ENCODE results near the gene GCNT2. TPM values are rescaled to one million over a fixed set of nuclear protein-coding genes. Genes with fewer than 3 reads are reported as not detected.
A peak's percentile ranks its signal among the peaks of the same experiment; 100 is the strongest.
"Not testable (repeated sequence)": the region's sequence is repeated elsewhere in the genome, so short reads cannot be mapped to it uniquely, and the experiment has no call there.

GCNT2 gene
- total RNA-seq, 2 donors from 2014 or later = 0.82 to 5.0 TPM

DNA sequence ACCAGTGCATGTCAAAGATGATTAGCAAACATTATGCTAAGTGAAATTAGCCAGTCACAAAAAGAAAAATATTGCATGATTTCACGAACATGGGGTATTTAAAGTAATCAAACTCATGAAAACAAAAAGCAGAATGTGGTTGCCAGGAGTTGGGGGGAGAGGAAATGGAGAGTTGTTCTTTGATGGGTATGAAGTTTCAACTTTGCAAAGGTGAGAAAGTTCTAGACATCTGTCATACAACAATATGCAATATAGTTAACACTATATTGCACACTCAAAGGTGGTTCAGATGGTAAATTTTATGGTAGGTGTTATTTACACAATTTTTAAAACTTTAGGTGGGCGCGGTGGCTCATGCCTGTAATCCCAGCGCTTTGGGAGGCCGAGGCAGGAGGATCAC lies 13.4 kb upstream of the GCNT2 start:
- DNase-seq (ENCODE audit: low spot score in 2 of 2) = no peak
- Mint-ChIP-seq H3K27ac (no peak overlapping the region), H3K36me3 (no peaks in the 10 kb centered on the region), H3K9me3 (no peaks in the 10 kb centered on the region)
- ATAC-seq = no peak

DNA sequence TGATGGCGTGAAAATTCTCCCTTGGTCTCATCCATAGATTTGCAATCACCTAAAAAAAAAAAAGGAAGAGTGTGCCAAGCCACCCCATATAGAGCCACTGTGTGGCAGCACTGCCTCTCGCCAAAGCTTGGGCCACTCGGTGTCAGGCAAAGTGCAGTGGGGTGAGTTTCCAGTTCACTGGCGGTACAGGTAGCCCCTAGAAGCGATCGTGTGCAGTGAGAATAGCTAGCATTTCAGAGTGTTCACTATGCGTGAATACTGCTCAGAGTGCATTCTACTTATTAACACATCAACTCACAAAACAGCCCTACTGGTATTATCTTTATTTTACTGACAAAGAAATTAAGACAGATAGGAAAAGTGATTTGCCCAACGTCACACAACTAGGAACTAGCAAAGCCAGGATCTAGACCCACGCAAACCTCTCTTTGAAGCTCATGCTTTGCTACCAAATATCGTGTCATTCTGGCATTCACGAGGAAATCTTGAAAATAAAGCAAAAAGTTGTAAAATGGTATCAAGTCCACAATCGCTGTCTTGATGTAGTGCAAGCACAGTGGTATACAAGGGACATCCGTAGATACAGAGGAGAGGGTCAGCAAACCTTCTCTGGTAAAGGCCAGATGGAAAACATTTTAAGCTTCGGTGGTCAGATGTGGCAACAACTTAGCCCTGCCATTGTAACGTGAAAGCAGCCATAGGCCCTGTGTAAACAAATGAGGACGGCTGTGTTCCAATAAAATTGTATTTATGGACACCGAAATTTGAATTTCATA lies 10.4 kb upstream of the GCNT2 start:
- DNase-seq (ENCODE audit: low spot score in 2 of 2) (peak in 1 of 2 donors; percentile 50), ATAC-seq (peak; percentile 88 to 94)
- Mint-ChIP-seq H3K27ac (peak overlapping the region in 1 of 2 donors; percentile 44), H3K9me3 (no peaks in the 10 kb centered on the region), H3K36me3 (no peaks in the 10 kb centered on the region)

DNA sequence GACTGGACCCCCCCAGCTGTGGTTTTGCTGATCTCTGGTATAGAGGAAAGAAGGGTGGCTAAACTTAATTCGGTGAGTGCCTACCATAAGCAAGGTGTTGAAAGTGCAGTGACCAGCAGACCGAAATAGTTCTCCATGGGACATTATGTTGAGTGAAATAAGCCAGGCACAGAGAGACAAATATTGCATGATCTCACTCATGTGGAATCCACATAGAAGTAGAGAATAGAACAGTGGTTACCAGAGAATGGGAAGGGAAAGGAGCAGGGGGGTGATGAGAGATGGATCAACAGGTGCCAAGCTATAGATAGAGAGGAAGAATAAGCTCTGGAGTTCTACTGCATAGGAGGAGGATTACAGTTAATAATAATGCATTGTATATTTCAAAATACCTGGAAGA lies 9.7 kb upstream of the GCNT2 start:
- H3K27ac Mint-ChIP-seq = no peak overlapping the region
- DNase-seq (ENCODE audit: low spot score in 2 of 2) (no peak), ATAC-seq (no peak)
- no peaks in the 10 kb centered on the region for H3K36me3 Mint-ChIP-seq
- no peaks in the 10 kb centered on the region for H3K9me3 Mint-ChIP-seq

- ATAC-seq (no peak), DNase-seq (ENCODE audit: low spot score in 2 of 2) (no peak)
- H3K9me3 Mint-ChIP-seq = no peaks in the 10 kb centered on the region
- H3K27ac Mint-ChIP-seq = no peak overlapping the region
- no peaks in the 10 kb centered on the region for H3K36me3 Mint-ChIP-seq
These were observed 7.6 kb upstream of the GCNT2 start for GRCh38 chr6:10513544-10513943.

DNA sequence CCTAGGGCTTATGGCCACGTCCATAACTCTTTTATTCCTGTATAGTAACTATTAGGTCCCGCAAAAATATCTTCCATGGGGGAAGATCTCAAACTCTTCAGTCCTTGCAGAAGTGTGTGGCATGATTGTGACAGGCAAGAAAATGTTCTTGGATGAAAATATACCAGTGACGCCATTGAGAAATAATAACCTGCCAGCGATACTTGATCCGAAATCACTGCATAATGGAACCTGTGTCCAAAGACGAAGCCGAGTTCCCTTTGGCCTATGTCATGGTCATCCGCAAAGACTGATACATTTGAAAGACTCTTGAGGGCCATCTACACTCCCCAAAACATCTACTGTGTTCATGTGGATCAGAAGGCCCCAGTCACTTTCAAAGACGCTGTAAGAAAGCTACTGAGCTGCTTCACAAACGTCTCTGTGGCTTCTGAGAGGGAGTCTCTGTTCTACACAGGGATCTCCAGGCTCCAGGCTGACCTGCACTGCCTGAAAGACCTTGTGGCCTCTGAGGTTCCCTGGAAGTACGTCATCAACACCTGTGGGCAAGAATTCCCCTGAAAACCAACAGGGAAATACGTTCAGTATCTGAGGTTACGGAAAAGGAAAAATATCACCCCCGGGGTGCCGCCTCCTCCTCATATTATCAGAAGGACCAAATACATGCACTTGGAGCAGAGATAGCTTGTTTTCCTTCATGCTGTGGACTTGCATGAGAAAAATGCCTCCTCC lies 6.9 kb upstream of the GCNT2 start:
- ATAC-seq = no peak
- no peak overlapping the region for H3K27ac Mint-ChIP-seq
- H3K36me3 Mint-ChIP-seq = no peaks in the 10 kb centered on the region
- DNase-seq (ENCODE audit: low spot score in 2 of 2) = no peak
- no peaks in the 10 kb centered on the region for H3K9me3 Mint-ChIP-seq

DNA sequence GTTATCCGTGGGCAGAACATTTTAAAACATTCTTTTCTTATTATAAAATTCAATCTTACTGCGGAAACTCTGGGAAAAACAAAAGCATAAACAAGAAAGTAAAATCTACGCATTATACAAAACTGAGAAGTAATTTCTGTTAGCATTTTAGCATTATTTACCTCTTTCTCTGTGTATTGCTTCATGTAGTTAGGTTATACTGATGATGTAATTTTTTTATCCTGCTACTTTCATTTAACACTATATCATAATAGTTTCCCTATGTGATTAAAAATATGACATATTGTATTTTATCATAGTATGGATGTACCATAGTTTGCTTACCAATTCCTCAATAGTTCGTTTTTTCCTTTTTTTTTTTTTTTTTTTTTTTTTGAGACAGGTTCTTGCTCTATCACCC lies 4.2 kb upstream of the GCNT2 start:
- no peaks in the 10 kb centered on the region for H3K36me3 Mint-ChIP-seq
- ATAC-seq = no peak
- no peaks in the 10 kb centered on the region for H3K9me3 Mint-ChIP-seq
- DNase-seq (ENCODE audit: low spot score in 2 of 2) = no peak
- H3K27ac Mint-ChIP-seq = no peak overlapping the region

GRCh38 chr6:10518557-10519407 lies 2.4 kb upstream of the GCNT2 start:
- DNase-seq (ENCODE audit: low spot score in 2 of 2) (no peak), ATAC-seq (no peak)
- no peaks in the 10 kb centered on the region for H3K36me3 Mint-ChIP-seq
- H3K9me3 Mint-ChIP-seq = no peaks in the 10 kb centered on the region
- peak overlapping the region in 1 of 2 donors; percentile 72 for H3K27ac Mint-ChIP-seq

GRCh38 chr6:10519408-10519697 lies 1.8 kb upstream of the GCNT2 start:
- not testable (repeated sequence) for H3K9me3 Mint-ChIP-seq; DNase-seq (ENCODE audit: low spot score in 2 of 2); ATAC-seq; H3K36me3 Mint-ChIP-seq
- H3K27ac Mint-ChIP-seq = peak overlapping the region in 1 of 2 donors; percentile 72

GRCh38 chr6:10520468-10520867 lies 683 bp upstream of the GCNT2 start:
- Mint-ChIP-seq H3K9me3 (no peaks in the 10 kb centered on the region), H3K36me3 (no peaks in the 10 kb centered on the region), H3K27ac (no peak overlapping the region)
- DNase-seq (ENCODE audit: low spot score in 2 of 2) (no peak), ATAC-seq (no peak)

DNA sequence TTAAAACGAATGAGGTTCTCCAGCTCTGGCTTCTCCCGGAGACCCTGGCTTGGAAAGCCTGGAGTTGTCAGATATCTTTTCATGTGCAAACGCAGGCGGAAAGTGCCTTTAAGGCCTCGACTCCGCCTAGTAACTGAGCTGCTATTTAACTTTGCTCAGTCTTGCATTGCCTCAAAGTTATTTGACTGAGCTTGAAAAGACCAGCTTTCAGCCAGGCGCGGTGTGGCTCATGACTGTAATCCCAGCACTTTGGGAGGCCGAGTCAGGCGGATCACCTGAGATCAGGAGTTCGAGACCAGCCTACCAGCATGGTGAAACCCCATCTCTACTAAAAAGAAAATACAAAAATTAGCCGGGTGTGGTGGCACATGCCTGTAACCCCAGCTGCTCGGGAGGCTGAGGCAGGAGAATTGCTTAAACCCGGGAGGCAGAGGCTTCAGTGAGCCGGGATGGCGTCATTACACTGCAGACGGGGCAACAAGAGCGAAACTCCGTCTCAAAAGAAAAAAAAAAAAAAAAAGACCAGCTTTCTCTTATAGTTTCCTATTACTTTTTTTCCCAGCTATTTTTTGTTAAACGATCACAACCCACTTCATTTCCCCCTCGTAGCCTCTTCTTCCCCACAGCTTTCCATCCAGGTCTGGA lies 1.9 kb downstream of the GCNT2 start:
- H3K36me3 Mint-ChIP-seq = no peaks in the 10 kb centered on the region
- H3K27ac Mint-ChIP-seq = no peak overlapping the region
- H3K9me3 Mint-ChIP-seq = no peaks in the 10 kb centered on the region
- ATAC-seq (no peak), DNase-seq (ENCODE audit: low spot score in 2 of 2) (no peak)

- DNase-seq (ENCODE audit: low spot score in 2 of 2) (no peak), ATAC-seq (no peak)
- no peaks in the 10 kb centered on the region for H3K9me3 Mint-ChIP-seq
- H3K36me3 Mint-ChIP-seq = peaks cover 0 to 1% of the 10 kb centered on the region in 2 donors
- no peak overlapping the region for H3K27ac Mint-ChIP-seq
These were observed 5.0 kb downstream of the GCNT2 start for GRCh38 chr6:10526156-10526555.

DNA sequence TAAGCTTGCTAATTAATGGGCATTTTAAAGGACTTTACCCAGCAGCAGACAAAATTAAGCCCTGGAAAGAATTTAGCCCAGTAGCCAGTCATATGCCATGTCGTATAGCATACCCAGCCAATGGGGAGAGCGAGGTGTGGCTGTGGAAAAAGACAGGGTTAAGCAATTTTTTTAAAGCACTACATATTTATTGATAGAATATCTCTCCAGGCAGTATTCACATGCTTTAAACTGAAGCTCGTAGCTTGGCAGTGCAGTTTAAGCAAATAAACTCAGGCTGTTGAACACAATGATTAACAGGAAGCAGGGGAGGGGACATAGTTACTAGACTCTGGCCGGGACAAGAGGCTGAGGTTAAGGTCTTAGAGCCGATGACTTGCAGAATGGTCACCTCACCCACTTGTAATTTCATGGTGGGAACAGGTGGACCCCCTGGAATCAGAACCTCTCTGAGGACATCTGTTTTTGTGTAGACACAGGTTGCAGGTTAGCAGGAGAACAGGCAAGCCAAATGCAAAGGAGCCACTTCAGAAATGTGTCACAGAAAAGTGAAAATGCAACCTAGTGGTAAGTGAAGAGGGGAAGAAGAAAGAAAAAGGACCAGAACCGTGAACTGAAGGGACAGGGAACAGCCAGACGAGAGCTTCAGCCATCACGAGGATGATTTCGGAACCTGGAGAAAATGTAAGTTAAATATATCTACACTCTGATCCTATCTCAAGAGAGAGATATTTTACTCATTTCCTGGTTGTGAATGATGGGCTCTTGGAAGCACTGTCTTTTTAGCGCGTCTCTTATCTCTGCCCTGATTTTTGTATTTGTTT lies 7.2 kb downstream of the GCNT2 start:
- H3K36me3 Mint-ChIP-seq = peaks cover 0 to 11% of the 10 kb centered on the region in 2 donors
- H3K27ac Mint-ChIP-seq = peak overlapping the region; percentile 27 to 91
- DNase-seq (ENCODE audit: low spot score in 2 of 2) = peak; percentile 31 to 60
- peak; percentile 83 to 91 for ATAC-seq
- H3K9me3 Mint-ChIP-seq = no peaks in the 10 kb centered on the region

DNA sequence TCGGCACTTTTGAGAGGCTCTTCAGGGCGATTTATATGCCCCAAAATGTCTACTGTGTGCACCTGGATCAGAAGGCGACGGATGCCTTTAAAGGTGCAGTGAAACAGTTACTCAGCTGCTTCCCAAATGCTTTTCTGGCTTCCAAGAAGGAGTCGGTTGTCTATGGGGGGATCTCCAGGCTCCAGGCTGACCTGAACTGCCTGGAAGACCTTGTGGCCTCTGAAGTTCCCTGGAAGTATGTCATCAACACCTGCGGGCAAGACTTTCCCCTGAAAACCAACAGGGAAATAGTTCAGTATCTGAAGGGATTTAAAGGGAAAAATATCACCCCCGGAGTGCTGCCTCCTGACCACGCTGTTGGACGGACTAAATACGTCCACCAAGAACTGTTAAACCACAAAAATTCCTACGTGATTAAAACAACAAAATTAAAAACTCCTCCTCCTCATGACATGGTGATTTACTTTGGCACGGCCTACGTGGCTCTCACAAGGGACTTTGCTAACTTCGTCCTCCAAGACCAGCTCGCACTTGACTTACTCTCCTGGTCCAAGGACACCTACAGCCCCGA lies 8.2 kb downstream of the GCNT2 start:
- Mint-ChIP-seq H3K36me3 (peaks cover 0 to 11% of the 10 kb centered on the region in 2 donors), H3K9me3 (no peaks in the 10 kb centered on the region), H3K27ac (peak overlapping the region; percentile 53 to 91)
- ATAC-seq (no peak), DNase-seq (ENCODE audit: low spot score in 2 of 2) (peak in 1 of 2 donors; percentile 21)

- not testable (repeated sequence) for H3K9me3 Mint-ChIP-seq; ATAC-seq; DNase-seq (ENCODE audit: low spot score in 2 of 2)
- peaks cover 0 to 11% of the 10 kb centered on the region in 2 donors for H3K36me3 Mint-ChIP-seq
- peak overlapping the region in 1 of 2 donors; percentile 91 for H3K27ac Mint-ChIP-seq
These were observed 8.8 kb downstream of the GCNT2 start for GRCh38 chr6:10529828-10530374.

GRCh38 chr6:10531503-10531902 lies 10.4 kb downstream of the GCNT2 start:
- DNase-seq (ENCODE audit: low spot score in 2 of 2) = no peak
- no peak for ATAC-seq
- Mint-ChIP-seq H3K36me3 (peaks cover 0 to 11% of the 10 kb centered on the region in 2 donors), H3K9me3 (peaks cover 0 to 4% of the 10 kb centered on the region in 2 donors), H3K27ac (no peak overlapping the region)
